ENCODE results near the gene FBXL13. TPM values are rescaled to one million over a fixed set of nuclear protein-coding genes. Genes with fewer than 3 reads are reported as not detected.
"Not testable (repeated sequence)": the region's sequence is repeated elsewhere in the genome, so short reads cannot be mapped to it uniquely, and the experiment has no call there.

FBXL13 gene
- total RNA-seq, 2 donors from 2014 or later: 1.7 to 3.2 TPM

DNA sequence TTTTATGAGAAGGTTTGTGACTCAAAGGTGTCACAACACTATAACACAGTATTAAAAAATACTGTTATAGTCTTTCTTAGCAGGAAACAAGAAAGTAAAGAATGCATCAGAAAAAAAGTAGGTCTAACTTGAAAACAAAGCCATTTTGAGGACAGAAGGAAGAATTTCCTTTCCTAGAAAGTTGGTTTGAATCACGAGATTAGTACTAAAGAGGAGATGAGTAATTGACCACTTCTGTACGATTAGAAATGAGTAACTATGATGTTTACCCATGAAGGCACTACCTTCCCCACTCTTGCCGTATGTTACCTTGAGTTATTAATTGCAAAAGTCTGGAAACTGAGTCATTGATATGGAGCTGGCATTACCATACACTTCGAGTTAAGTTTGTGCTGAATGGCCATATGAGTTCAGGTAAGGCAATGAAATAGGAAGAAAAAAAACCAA lies 260.5 kb downstream of the FBXL13 start:
- intact Hi-C loops (cut with DNase I): no loop called here
- no peak for DNase-seq (ENCODE audit: low spot score)

GRCh38 chr7:102813191-102814024 lies 261.2 kb downstream of the FBXL13 start:
- no peak for DNase-seq (ENCODE audit: low spot score)
- intact Hi-C loops (cut with DNase I): no loop called here

DNA sequence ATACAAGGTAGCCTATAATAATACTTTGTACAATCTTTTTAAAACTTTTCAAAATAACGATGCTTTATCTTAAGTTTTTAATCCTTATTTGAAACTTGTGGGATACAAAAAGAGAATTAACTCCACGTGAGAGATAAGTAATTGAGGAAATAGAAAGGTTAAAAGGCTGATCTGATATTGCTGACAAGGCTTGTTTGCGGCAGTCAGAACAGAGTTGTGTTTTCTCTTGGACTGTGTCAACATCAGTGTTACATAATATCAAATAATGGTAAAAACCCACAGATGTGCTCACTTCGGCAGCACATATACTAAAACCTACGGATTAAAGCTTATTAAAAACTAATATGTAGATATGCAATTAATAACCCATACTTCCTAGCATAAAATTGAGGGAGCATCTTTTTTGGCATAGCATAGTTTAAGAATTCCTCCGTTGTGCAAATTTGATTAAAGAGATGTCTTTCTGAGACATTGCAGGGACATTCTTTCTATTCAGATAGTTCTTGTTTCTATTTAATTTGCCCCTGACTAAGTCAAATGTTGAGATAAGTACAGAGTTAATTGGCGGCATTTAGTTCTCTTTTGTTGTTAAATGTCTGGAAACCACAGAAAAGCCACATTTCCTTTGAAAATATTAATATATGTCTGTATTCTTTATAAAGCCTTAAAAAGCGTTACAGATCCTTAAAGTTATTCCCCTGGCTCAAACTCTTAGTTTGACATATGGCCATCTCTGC lies 262.5 kb downstream of the FBXL13 start:
- intact Hi-C loops (cut with DNase I): no loop called here
- DNase-seq (ENCODE audit: low spot score): no peak

DNA sequence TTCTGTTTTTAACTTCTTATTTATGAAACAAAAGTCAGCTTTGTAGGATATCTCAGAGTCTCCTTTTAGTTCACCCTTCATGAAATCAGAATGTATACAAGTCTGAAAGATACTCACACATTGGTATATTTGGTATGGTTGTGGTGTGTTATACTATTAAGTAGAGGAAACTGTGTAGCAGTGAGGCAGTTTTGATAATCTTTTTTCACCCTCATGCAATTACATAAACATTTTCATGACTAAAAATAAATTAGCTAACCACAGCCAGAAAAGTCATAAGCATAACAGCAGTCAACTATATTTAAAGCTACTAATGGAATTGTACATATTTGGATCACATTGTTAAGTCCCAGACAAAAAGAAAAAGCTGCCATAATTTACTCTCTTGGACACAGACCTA lies 263.7 kb downstream of the FBXL13 start:
- DNase-seq (ENCODE audit: low spot score): no peak
- intact Hi-C loops (cut with DNase I): no loop called here

DNA sequence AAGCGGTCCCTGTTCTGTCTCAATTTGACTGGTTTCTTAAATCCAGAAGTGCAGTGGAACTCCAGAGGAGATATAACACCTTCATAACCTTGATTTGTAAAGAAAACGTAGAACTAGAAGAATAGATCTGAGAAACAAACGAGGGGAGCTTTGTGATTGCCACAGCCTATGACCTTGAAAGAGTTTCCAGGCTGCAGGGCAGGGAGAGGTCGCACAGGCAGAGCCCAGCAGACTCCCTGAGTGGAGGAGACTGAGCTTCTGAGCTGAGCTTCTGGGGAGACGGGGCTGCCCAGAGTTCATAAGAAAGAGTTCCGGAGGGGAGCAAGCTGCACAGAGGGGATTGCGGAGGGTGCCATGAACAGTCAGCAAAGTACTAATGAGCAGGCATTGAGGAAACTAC lies 268.0 kb downstream of the FBXL13 start:
- no peak for DNase-seq (ENCODE audit: low spot score)
- intact Hi-C loops (cut with DNase I): no loop called here

DNA sequence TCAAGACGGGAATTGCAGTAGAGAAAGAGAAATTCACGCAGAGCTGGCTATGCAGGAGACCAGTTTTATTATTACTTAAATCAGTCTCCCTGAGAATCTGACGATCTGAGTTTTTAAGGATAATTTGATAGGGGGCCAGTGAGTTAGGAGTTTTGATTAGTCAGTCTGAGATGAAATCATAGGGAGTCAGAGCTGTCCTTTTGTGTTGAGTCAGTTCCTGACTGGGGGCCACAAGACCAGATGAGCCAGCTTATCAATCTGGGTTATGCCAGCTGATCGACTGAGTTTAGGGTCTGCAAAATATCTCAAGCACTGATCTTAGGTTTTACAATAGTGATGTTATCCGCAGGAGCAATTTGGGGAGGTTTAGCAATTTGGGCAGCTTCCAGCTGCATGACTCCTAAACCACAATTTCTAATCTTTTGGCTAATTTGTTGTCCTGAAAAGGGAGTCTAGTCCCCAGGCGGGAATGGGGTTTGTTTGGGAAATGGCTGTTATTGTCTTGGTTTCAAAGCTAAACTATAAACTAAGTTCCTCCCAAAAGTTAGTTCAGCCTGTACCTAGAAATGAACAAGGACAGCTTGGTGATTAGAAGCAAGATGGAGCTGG lies 278.5 kb downstream of the FBXL13 start:
- DNase-seq (ENCODE audit: low spot score); intact Hi-C loops (cut with DNase I): not testable (repeated sequence)

DNA sequence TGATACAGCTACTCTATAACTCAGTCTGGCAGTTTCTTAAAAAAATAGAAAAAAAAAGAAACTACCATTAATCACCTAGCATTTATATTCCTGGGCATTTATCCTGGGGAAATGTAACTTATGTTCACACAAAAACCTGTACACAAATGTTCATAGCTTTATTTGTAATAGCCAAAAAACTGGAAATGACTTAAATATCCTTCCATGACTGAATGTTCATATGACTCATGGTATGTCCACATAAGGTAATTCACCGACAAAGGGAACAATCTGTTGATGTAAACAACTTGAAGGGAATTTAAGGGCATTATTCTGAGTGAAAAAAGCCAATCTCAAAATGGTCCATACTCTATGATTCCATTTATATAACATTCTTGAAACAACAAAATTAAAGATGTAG lies 280.0 kb downstream of the FBXL13 start:
- intact Hi-C loops (cut with DNase I); DNase-seq (ENCODE audit: low spot score): not testable (repeated sequence)

DNA sequence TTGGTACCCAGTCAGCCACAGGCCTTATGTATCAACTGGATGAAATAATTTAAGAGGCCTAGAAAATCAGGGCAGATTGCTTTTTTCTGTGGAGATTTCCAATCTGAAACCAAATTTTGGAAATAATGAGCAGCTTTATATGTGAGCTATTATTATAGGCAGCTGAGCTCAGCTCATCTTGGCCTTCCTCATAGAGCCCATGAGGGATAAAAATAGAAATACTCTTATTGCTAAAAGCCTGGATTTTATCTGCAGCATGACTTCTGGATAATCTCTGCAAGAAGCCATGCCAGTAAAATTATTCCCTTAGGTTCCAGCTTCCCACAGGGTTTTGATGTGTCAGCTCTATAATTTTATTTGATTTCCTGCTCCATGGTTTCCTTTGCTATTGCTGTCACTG lies 282.8 kb downstream of the FBXL13 start:
- intact Hi-C loops (cut with DNase I); DNase-seq (ENCODE audit: low spot score): not testable (repeated sequence)

GRCh38 chr7:102791367-102791766 lies 283.2 kb downstream of the FBXL13 start:
- DNase-seq (ENCODE audit: low spot score); intact Hi-C loops (cut with DNase I): not testable (repeated sequence)

DNA sequence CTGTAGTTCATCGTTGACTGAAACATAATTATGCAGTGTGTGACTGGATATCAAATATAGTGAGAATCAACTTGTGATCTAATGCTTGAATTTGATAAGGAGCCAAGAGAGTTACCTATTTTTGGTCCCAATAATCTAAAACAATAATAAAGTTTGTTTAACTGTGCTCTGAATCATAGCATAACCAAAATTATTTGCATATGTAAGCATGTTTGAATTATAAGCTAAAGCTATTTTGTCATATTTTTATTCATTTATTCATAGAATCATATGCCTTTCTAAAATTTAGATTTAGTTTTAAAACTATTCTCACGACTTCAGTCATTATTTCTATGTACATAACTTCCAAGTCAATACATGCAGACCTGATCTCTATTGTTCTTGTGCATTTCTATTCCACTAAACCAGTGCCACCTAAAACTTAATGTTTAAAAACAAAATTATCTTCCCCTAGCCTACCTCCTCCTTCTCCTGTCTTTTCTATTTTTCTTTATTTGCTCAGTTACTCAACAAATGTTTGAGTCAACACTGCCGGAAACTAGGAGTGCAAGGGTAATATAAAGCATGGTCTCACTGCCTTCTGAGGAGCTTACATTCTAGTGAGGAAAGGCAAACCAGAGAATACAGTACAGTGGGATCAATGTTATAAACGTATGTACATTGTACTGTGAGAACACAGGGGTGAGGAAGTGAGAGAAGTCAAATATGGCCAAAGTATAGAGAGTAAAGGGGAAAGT lies 284.1 kb downstream of the FBXL13 start:
- intact Hi-C loops (cut with DNase I); DNase-seq (ENCODE audit: low spot score): not testable (repeated sequence)

DNA sequence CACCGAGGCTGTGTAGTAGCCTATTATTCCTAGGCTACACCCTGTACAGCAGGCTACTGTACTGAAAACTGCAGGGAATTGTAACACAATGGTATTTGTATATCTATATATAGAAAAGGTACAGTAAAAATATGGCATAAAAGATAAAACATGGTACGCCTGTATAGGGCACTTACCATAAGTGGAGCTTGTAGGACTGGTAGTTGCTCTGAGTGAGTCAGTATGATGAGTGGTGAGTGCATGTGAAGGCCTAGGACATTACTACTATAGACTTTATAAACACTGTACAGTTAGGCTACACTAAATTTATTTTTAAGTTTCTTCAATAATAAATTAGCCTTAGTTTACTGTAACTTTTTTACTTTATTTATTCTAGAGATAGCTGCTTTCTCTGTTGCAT lies 285.8 kb downstream of the FBXL13 start:
- intact Hi-C loops (cut with DNase I); DNase-seq (ENCODE audit: low spot score): not testable (repeated sequence)

GRCh38 chr7:102780926-102781325 lies 293.7 kb downstream of the FBXL13 start:
- DNase-seq (ENCODE audit: low spot score); intact Hi-C loops (cut with DNase I): not testable (repeated sequence)

- DNase-seq (ENCODE audit: low spot score); intact Hi-C loops (cut with DNase I): not testable (repeated sequence)
Observed at GRCh38 chr7:102778663-102779062, 295.9 kb downstream of the FBXL13 start.

DNA sequence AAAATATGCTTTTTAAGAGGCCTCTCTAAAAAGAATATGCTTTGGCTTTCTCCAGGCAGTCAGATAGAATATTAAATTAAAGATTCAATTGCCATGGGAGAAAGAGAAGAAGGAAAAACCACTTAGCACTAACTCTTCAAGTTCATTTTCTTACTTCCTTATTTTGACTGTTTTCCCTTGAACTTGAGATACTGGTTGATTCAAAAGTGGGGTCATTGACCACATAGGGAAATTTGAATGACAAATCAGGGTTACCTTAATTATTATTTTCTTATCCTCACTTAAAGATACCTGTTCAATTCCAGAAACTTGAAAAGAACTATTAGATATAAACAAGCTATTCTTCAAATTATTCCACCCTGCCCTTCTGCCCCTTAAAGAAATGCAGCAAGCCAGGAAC lies 298.4 kb downstream of the FBXL13 start:
- intact Hi-C loops (cut with DNase I); DNase-seq (ENCODE audit: low spot score): not testable (repeated sequence)

DNA sequence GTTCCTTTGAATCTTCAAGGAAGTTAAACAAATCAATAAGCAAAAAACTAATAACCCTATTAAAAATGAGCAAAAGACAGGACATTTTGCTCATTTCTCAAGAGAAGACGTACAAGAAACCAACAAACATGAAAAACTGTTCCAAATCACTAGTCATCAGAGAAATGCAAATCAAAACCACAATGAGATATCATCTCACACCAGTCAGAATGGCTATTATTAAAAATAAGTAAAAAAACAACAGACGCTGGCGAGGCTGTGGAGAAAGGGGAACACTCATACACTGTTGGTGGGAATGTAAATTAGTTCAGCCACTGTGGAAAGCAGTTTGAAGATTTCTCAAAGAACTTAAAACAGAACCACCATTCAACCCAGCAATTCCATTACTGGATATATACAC lies 304.1 kb downstream of the FBXL13 start:
- intact Hi-C loops (cut with DNase I): not testable (repeated sequence)

GRCh38 chr7:102769657-102770192 lies 304.9 kb downstream of the FBXL13 start:
- DNase-seq (ENCODE audit: low spot score); intact Hi-C loops (cut with DNase I): not testable (repeated sequence)

More for the DNA sequence above, 304.1 kb downstream of the FBXL13 start:
- not testable (repeated sequence) for DNase-seq (ENCODE audit: low spot score)

DNA sequence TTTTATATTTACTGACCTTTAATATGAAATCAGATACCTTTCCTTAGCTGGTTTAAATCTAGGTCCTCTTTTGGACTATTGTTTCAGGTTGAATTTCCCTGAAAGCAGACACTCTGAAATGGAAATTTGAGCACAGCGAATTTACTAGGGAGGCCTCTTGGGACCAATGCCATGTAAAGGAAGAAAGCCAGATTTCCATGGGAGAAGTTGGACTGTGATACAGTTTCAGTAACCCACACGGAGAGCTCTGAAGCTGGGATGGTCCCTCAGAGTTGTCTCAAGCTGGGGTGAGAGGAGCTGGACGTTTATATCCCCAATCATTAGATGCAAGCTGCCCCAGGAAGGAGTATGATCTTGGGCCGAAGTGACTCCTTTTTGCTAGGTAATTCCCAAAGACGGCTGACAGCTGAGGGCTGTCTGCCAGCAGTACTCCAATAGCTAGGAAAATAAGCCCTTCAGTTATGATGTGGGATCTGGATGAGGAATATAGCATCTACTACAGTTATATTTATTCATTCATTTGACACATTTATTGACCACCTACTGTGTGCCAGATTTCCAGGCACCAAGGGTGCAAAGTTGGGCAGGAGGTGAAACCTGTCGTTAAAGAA lies 311.2 kb downstream of the FBXL13 start:
- intact Hi-C loops (cut with DNase I); DNase-seq (ENCODE audit: low spot score): not testable (repeated sequence)

All from posterior vena cava (tissue), 2 donors.